AG04449 (cell line): ENCODE data around the gene PARPBP.
"Not testable (repeated sequence)": the region's sequence is repeated elsewhere in the genome, so short reads cannot be mapped to it uniquely, and the experiment has no call there.

ENCODE experiments used
- CTCF ChIA-PET: fragments of 350-600 bp; formaldehyde crosslinking; extraction: SDS; loops from one replicate; lab custom pipeline; 2021; ENCODE audit warnings: antibody characterized with exemption; lab: Yijun Ruan, JAX
- POLR2A ChIA-PET: fragments of 400-600, 350-600 bp; formaldehyde crosslinking; extraction: SDS; loops from one replicate; lab custom pipeline; 2020; ENCODE audit warnings: antibody characterized with exemption, inconsistent platforms; lab: Yijun Ruan, JAX
- DNase-seq: peaks from one replicate; pipeline ENCODE4 v3.0.0-alpha.2; 2010; ENCODE audit warnings: low read depth, low spot score
- H3K4me3 ChIP-seq: 2 replicates; pipeline ENCODE4 v1.5.1; 2011; ENCODE audit warnings: low read depth, mild to moderate bottlenecking, control low read depth, low read length
- TF ChIP-seq, protein P1 (sequence below): IDR thresholded peaks from one replicate; pipeline ENCODE4 v1.5.1; 2011; ENCODE audit warnings: mild to moderate bottlenecking, moderate library complexity, low read length, control low read depth, inconsistent platforms; ENCODE audit not compliant: insufficient read depth; ENCODE audit errors: missing control alignments

PARPBP gene

DNA sequence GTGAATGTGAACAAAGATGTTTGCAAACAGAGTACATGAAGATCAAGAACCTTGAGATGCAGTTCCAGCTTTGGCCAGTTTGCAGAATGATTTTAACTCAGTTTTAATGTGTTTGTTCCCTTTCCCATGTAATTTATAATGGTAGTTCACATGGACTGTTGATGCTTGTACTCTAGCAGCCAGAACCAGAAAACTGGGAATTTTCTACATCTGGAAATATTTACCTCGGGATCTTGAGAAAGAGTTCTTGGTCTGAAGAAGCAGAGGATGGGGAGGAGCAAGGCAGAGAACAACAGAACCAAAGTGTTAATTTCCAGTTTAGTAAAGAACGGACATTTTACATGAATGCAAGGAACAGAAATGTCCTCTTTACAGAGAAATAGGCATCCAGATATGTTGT lies 114.6 kb downstream of the PARPBP start:
- H3K4me3 ChIP-seq: no peak overlapping the region
- ChIA-PET POLR2A (no interaction called here), CTCF (no interaction called here)
- TF ChIP-seq, protein P1, sequence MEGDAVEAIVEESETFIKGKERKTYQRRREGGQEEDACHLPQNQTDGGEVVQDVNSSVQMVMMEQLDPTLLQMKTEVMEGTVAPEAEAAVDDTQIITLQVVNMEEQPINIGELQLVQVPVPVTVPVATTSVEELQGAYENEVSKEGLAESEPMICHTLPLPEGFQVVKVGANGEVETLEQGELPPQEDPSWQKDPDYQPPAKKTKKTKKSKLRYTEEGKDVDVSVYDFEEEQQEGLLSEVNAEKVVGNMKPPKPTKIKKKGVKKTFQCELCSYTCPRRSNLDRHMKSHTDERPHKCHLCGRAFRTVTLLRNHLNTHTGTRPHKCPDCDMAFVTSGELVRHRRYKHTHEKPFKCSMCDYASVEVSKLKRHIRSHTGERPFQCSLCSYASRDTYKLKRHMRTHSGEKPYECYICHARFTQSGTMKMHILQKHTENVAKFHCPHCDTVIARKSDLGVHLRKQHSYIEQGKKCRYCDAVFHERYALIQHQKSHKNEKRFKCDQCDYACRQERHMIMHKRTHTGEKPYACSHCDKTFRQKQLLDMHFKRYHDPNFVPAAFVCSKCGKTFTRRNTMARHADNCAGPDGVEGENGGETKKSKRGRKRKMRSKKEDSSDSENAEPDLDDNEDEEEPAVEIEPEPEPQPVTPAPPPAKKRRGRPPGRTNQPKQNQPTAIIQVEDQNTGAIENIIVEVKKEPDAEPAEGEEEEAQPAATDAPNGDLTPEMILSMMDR: no peak
- no peak for DNase-seq

DNA sequence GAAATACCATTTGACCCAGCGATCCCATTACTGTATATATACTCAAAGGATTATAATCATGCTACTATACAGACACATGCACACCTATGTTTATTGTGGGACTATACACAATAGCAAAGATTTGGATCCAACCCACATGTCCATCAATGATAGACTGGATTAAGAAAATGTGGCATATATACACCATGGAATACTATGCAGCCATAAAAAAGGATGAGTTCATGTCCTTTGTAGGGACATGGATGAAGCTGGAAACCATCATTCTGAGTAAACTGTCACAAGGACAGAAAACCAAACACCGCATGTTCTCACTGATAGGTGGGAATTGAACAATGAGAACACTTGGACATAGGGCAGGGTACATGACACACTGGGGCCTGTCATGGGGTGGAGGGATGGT lies 120.9 kb downstream of the PARPBP start:
- H3K4me3 ChIP-seq, CTCF ChIA-PET, POLR2A ChIA-PET, DNase-seq: not testable (repeated sequence)
